HEK293T (cell line): ENCODE data around the gene CACNA1C.

Experiments used
- CTCF ChIA-PET: fragments of 350-600 bp; formaldehyde crosslinking; extraction: SDS; loops from one replicate; lab custom pipeline; 2021; ENCODE audit warnings: antibody characterized with exemption, inconsistent platforms; lab: Yijun Ruan, JAX
- POLR2A ChIA-PET: fragments of 350-600 bp; formaldehyde crosslinking; extraction: SDS; loops from one replicate; lab custom pipeline; 2020; ENCODE audit warnings: antibody characterized with exemption, inconsistent platforms; lab: Yijun Ruan, JAX
- DNase-seq: peaks from one replicate; pipeline ENCODE4 v3.0.0; 2012; ENCODE audit warnings: mixed read lengths; ENCODE audit errors: extremely low spot score
- ARNT ChIP-seq: fragments of 450-650 bp; IDR thresholded peaks from 2 replicates; pipeline ENCODE4 v1.6.1; 2017; ENCODE audit warnings: mild to moderate bottlenecking
- BHLHE40 ChIP-seq: fragments of 450-650 bp; IDR thresholded peaks from 2 replicates; pipeline ENCODE4 v1.6.1; 2016; ENCODE audit warnings: mild to moderate bottlenecking, moderate library complexity, borderline replicate concordance
- CTBP1 ChIP-seq: fragments of 450-650 bp; IDR thresholded peaks from 2 replicates; pipeline ENCODE4 v1.6.1; 2016; ENCODE audit warnings: borderline replicate concordance
- ELF4 ChIP-seq: fragments of 450-650 bp; IDR thresholded peaks from 2 replicates; pipeline ENCODE4 v1.6.1; 2017; ENCODE audit warnings: antibody characterized with exemption
- FOXA1 ChIP-seq: fragments of 450-650 bp; IDR thresholded peaks from 2 replicates; pipeline ENCODE4 v1.6.1; 2016; ENCODE audit warnings: mild to moderate bottlenecking
- FOXK2 ChIP-seq: fragments of 450-650 bp; IDR thresholded peaks from 2 replicates; pipeline ENCODE4 v1.6.1; 2016; ENCODE audit warnings: mild to moderate bottlenecking
- FOXM1 ChIP-seq: fragments of 450-650 bp; IDR thresholded peaks from 2 replicates; pipeline ENCODE4 v1.6.1; 2017; ENCODE audit warnings: mild to moderate bottlenecking, borderline replicate concordance
- HDGF ChIP-seq: fragments of 450-650 bp; IDR thresholded peaks from 2 replicates; pipeline ENCODE4 v1.6.1; 2017; ENCODE audit warnings: antibody characterized with exemption, borderline replicate concordance
- L3MBTL2 ChIP-seq: fragments of 450-650 bp; conservative IDR thresholded peaks from 2 replicates; pipeline ENCODE4 v1.6.1; 2016; ENCODE audit warnings: mild to moderate bottlenecking
- LEF1 ChIP-seq: fragments of 450-650 bp; IDR thresholded peaks from 2 replicates; pipeline ENCODE4 v1.6.1; 2017; ENCODE audit warnings: mild to moderate bottlenecking, borderline replicate concordance
- NFRKB ChIP-seq: fragments of 450-650 bp; IDR thresholded peaks from 2 replicates; pipeline ENCODE4 v1.6.1; 2016; ENCODE audit warnings: mild to moderate bottlenecking, moderate library complexity
- SP1 ChIP-seq: fragments of 450-650 bp; IDR thresholded peaks from 2 replicates; pipeline ENCODE4 v1.6.1; 2017
- SUZ12 ChIP-seq: fragments of 450-650 bp; IDR thresholded peaks from 2 replicates; pipeline ENCODE4 v1.6.1; 2016; ENCODE audit warnings: mild to moderate bottlenecking
- TARDBP ChIP-seq: fragments of 450-650 bp; IDR thresholded peaks from 2 replicates; pipeline ENCODE4 v1.6.1; 2016
- ZNF384 ChIP-seq: fragments of 450-650 bp; IDR thresholded peaks from 2 replicates; pipeline ENCODE4 v1.6.1; 2016
- TF ChIP-seq, protein P1 (sequence below): fragments of 450-650 bp; IDR thresholded peaks from 2 replicates; pipeline ENCODE4 v1.6.1; 2016

CACNA1C gene

DNA sequence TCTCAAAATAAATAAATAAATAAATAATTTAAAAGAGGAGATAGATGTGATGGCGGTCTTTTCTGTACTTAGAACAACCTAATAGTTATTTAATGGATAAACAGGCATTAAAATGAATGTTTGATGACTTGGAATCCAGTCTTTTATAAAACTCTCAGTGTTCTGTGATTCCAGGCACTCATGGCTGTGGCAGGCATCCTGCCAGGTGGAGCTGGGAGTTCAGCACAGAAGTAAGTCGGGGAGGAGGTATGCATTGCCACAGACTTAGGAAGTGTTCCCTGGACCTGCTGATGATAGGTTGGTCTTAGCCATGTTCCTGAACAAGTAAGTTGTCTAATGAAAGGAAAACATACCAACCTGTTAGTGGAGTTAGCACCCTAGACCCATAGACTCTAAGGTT, 126.3 kb downstream of the CACNA1C start:
- DNase-seq = no peak
- ChIA-PET CTCF (no interaction called here), POLR2A (no interaction called here)
- TF ChIP-seq FOXM1 = no peak
- TF ChIP-seq SP1 = no peak
- no peak for TF ChIP-seq NFRKB
- TF ChIP-seq BHLHE40 = no peak
- no peak for TF ChIP-seq ZNF384
- no peak for TF ChIP-seq TARDBP
- no peak for TF ChIP-seq HDGF
- TF ChIP-seq L3MBTL2 = no peak
- no peak for TF ChIP-seq SUZ12
- no peak for TF ChIP-seq LEF1
- no peak for TF ChIP-seq ELF4
- TF ChIP-seq, protein P1, sequence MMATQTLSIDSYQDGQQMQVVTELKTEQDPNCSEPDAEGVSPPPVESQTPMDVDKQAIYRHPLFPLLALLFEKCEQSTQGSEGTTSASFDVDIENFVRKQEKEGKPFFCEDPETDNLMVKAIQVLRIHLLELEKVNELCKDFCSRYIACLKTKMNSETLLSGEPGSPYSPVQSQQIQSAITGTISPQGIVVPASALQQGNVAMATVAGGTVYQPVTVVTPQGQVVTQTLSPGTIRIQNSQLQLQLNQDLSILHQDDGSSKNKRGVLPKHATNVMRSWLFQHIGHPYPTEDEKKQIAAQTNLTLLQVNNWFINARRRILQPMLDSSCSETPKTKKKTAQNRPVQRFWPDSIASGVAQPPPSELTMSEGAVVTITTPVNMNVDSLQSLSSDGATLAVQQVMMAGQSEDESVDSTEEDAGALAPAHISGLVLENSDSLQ = no peak
- TF ChIP-seq FOXK2 = no peak

DNA sequence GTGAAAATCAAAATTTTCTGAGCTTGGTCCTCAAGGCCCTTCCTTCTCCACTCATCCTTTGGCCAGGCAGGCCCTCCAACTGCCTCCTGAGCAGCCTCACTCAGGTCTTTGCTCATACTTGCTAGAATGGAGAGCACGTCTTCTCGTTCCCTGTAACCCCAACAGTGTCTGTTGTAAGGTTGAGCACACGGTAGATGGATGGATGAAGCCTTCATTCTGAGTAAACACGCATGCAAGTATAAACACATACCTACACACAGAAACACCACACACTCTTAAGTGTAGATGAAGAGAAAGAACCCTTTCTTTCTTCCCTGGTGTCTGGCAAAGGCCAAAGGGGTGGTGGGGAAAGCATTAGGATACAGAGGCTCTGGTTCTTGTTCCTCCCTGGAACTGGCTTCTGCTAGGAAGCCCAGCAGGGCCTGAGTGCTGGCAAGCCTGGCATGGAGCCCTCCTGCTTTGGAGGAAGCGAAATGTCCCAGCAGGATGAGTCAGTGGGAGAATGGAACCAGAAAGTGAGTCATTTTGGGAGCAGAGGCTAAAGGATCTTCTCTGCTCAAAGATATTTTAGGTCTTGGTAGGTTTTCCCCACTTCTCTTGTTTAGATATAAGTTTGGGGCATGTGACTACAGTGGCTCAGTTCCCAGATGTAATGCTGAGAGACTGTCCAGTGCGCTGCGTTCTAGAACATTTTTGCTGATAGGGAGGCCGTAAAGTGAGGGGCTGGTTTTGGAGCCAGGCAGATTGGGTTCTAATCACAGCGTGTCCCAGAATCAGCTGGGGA, 127.4 kb downstream of the CACNA1C start:
- DNase-seq = no peak
- ChIA-PET POLR2A (no interaction called here), CTCF (no interaction called here)
- TF ChIP-seq FOXA1 (no peak), TARDBP (no peak), NFRKB (no peak), FOXK2 (no peak), LEF1 (no peak), HDGF (no peak), BHLHE40 (no peak), ELF4 (no peak), SUZ12 (no peak), ZNF384 (no peak), CTBP1 (no peak), FOXM1 (no peak), L3MBTL2 (no peak), ARNT (no peak), SP1 (no peak)
- TF ChIP-seq, protein P1 = no peak

DNA sequence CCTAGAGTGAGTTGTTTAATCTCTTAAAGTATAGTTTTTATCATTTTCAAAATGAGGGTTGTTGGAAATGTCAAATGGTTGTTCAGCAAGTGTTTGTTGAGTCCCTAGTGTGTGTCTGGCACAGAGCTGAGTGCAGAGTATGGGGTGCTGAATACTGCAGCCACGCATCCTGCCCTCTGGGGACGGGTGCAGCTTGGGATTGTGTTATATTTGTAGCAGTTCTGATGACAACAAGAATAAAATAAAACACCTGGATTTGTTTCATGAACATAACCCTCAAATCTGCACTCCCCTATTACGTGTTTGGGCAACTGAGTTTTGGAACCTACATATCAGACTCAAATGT, 127.9 kb downstream of the CACNA1C start:
- ChIA-PET CTCF (no interaction called here), POLR2A (no interaction called here)
- TF ChIP-seq FOXA1 (no peak), ELF4 (no peak), ZNF384 (no peak), LEF1 (no peak), SP1 (no peak), L3MBTL2 (no peak), CTBP1 (no peak), TARDBP (no peak), FOXK2 (no peak), SUZ12 (no peak), ARNT (no peak), FOXM1 (no peak), NFRKB (no peak), HDGF (no peak), BHLHE40 (no peak)
- TF ChIP-seq, protein P1 = no peak
- DNase-seq = no peak

DNA sequence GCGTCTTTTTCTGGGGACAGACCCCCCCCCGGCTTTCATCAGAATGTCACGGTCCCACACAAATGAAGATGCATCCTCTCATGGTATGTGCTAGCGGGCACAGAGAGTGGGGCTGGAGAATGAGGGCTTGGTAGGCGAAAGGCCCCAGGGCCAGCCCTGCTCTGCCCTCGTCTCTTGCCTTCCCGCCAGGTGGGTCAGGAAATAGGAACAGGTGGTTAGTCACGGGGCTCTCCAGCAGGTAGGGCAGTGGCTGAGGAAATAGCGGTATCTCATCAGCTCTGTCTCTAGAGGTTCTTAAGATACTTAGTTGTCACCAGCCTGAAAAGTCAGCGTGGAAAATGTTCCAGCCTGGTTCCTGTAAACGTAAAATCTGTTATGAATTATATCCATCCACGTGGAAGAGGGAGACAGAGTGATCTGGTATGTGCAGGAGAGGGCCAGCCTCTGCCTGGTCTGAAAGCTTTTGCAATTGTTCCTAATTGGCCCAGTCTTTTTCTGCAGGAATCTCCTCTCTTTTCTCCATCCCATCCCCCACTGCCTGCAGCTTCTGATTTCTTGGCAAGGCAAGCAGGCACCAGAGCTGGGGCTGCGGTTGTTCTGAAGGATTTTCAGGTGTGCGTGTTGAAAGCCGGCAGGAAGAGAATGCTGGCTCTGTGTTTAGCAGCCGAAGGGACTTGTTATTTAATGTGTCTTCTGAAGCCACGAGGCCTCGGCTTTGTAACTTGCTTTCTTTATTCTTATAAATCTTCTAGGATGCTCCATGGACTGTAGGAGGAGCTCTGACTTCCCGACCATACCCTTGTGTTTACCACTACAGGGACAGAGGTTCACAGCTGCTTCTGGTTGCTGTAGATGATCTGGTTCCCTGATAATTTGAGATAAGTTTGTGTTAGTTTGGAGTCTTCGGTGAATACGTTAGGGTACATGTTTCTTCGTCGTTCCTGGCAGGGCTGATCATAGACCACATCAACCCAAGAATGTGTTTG, 131.1 kb downstream of the CACNA1C start:
- ChIA-PET POLR2A (no interaction called here), CTCF (no interaction called here)
- TF ChIP-seq ELF4 (no peak), FOXA1 (no peak), TARDBP (no peak), SUZ12 (no peak), FOXM1 (no peak)
- no peak for DNase-seq

DNA sequence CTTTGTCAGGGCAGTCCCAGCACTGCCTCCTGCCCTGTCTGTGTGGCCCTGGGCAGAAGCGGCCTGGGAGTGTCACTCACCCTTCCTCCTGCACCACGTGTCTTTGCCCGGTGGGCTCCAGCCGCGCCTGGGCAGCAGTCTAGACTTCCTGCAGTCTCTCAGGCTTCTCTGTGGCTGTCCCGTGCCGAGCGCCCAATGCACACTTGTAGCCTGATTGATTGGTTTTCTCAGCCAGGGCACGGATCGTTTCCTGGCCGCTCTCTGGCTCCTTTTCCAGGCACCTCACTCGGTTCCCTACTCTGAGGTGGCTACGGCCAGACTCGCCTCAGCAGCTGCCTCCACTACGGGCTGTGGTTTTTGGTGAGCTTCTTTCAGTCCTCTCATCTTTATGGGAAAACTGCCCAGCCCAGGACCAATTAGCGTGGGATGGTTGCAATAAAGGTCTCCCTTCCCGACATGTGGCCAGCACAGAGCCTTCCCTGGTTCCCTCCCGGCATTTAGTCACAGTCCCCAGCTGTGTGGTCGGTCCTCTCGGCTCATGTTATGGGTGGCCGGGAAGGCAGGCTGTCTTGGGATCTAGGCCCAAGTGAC, 133.1 kb downstream of the CACNA1C start:
- ChIA-PET CTCF (no interaction called here), POLR2A (no interaction called here)
- DNase-seq = no peak
- TF ChIP-seq SUZ12 (no peak), FOXK2 (no peak), BHLHE40 (no peak), ELF4 (no peak), LEF1 (no peak), NFRKB (no peak), TARDBP (no peak)
- TF ChIP-seq, protein P1 = no peak
